ENCODE data around the gene PTGS1.

GRCh38 chr9:122376796-122377195, 6.0 kb downstream of the PTGS1 start:
- TF ChIP-seq CTCF (IDR thresholded peaks at IDR 0.05) (no peak), EZH2 (IDR thresholded peaks at IDR 0.05) (no peak)

Measured in neural progenitor cell (in vitro differentiated cells).